ENCODE data around the gene ZBTB11.

DNA sequence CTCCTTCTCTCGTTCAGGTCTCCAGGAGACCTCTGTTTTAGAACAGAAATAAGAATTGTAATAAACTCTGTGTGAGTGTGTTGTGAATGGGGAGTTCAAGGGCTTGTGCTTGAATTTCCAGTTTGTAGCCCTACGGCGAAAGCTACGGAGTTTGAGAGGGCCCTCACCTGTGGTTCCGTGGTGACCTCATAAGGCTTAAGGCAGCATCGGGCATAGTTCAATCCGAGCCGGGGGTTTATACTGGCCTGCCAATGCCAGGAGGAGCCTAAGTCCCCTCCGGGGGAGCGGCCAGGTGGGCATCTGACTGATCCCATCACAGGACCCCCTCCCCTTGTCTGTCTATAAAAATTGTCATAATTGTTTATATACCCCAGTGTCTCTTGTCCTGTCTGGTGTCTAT is 43.7 kb downstream of the ZBTB11 start:
- TF ChIP-seq, protein P1, sequence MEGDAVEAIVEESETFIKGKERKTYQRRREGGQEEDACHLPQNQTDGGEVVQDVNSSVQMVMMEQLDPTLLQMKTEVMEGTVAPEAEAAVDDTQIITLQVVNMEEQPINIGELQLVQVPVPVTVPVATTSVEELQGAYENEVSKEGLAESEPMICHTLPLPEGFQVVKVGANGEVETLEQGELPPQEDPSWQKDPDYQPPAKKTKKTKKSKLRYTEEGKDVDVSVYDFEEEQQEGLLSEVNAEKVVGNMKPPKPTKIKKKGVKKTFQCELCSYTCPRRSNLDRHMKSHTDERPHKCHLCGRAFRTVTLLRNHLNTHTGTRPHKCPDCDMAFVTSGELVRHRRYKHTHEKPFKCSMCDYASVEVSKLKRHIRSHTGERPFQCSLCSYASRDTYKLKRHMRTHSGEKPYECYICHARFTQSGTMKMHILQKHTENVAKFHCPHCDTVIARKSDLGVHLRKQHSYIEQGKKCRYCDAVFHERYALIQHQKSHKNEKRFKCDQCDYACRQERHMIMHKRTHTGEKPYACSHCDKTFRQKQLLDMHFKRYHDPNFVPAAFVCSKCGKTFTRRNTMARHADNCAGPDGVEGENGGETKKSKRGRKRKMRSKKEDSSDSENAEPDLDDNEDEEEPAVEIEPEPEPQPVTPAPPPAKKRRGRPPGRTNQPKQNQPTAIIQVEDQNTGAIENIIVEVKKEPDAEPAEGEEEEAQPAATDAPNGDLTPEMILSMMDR (IDR thresholded peaks at IDR 0.05; ENCODE audit: extremely low read depth in 1 of 2, insufficient read depth in 1 of 2, low read depth in 1 of 2, low read length in 2 of 2), result no peak
- TF ChIP-seq POLR2A (IDR thresholded peaks at IDR 0.05; ENCODE audit: low read depth, low read length) (no peak), POLR2AphosphoS5 (IDR thresholded peaks at IDR 0.05; ENCODE audit: insufficient read depth, low read depth, low read length) (no peak), JUN (IDR thresholded peaks at IDR 0.05; ENCODE audit: borderline replicate concordance, insufficient read depth, insufficient read length, low read depth) (no peak), FOS (IDR thresholded peaks at IDR 0.05; ENCODE audit: borderline replicate concordance, insufficient read depth, low read length) (no peak), EZH2 (IDR thresholded peaks at IDR 0.05; ENCODE audit: borderline replicate concordance, low read depth, low read length, severe bottlenecking) (no peak), GATA2 (IDR thresholded peaks at IDR 0.05; ENCODE audit: insufficient read depth, insufficient read length, low read depth, low read length) (no peak), MAX (IDR thresholded peaks at IDR 0.05; ENCODE audit: insufficient read depth, insufficient read length) (no peak), MYC (IDR thresholded peaks at IDR 0.05; ENCODE audit: low read depth, low read length) (no peak)

Data from endothelial cell of umbilical vein (primary cell).